C4-2B (cell line): ENCODE data around the gene ARRDC3.
"Not testable (repeated sequence)": the region's sequence is repeated elsewhere in the genome, so short reads cannot be mapped to it uniquely, and the experiment has no call there.

Source experiments
- H3K27ac ChIP-seq: fragments of 450-650 bp; 2 replicates; pipeline ENCODE4 v1.5.1; 2017
- CTCF ChIP-seq: fragments of 450-650 bp; conservative IDR thresholded peaks from 2 replicates; pipeline ENCODE4 v1.5.1; 2017; ENCODE audit warnings: mild to moderate bottlenecking
- ZFX ChIP-seq: fragments of 450-650 bp; IDR thresholded peaks from 2 replicates; pipeline ENCODE4 v1.6.1; 2017

The ARRDC3 gene

GRCh38 chr5:91340532-91340931 is 42.6 kb downstream of the ARRDC3 start:
- no peak overlapping the region for H3K27ac ChIP-seq
- TF ChIP-seq ZFX, result no peak
- TF ChIP-seq CTCF, result no peak

- no peak overlapping the region for H3K27ac ChIP-seq
Measured at GRCh38 chr5:91339063-91339705, 43.9 kb downstream of the ARRDC3 start.

GRCh38 chr5:91332267-91333045 is 50.7 kb downstream of the ARRDC3 start:
- no peak overlapping the region for H3K27ac ChIP-seq
- TF ChIP-seq ZFX (no peak), CTCF (no peak)

More at GRCh38 chr5:91339063-91339705, 43.9 kb downstream of the ARRDC3 start:
- no peak for TF ChIP-seq ZFX
- TF ChIP-seq CTCF, result no peak

GRCh38 chr5:91331705-91332104 is 51.4 kb downstream of the ARRDC3 start:
- no peak for TF ChIP-seq ZFX
- TF ChIP-seq CTCF, result no peak
- H3K27ac ChIP-seq, result no peak overlapping the region

- TF ChIP-seq ZFX, result no peak
- no peak for TF ChIP-seq CTCF
- H3K27ac ChIP-seq, result no peak overlapping the region
Measured at GRCh38 chr5:91329283-91329682, 53.8 kb downstream of the ARRDC3 start.

- TF ChIP-seq ZFX (no peak), CTCF (no peak)
- no peak overlapping the region for H3K27ac ChIP-seq
Measured at GRCh38 chr5:91328743-91329142, 54.4 kb downstream of the ARRDC3 start.

GRCh38 chr5:91322981-91323380 is 60.1 kb downstream of the ARRDC3 start:
- not testable (repeated sequence) for H3K27ac ChIP-seq

- TF ChIP-seq CTCF, result no peak
- no peak for TF ChIP-seq ZFX
- no peak overlapping the region for H3K27ac ChIP-seq
Measured at GRCh38 chr5:91319667-91320066, 63.5 kb downstream of the ARRDC3 start.
